Measurements from ENCODE around the gene TYR.

DNA sequence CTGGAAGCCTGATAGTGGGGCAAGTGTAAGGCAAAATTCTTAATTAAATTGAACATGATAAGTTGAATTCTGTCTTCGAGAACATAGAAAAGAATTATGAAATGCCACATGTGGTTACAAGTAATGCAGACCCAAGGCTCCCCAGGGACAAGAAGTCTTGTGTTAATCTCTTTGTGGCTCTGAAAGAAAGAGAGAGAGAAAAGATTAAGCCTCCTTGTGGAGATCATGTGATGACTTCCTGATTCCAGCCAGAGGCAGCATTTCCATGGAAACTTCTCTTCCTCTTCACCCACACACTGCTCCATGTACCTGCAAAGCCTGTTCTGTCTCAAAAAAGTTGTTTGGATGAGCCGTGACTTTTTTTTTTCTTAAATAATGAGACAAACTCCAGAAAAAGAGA is 1.9 kb upstream of the TYR start:
- TF ChIP-seq, protein P1, sequence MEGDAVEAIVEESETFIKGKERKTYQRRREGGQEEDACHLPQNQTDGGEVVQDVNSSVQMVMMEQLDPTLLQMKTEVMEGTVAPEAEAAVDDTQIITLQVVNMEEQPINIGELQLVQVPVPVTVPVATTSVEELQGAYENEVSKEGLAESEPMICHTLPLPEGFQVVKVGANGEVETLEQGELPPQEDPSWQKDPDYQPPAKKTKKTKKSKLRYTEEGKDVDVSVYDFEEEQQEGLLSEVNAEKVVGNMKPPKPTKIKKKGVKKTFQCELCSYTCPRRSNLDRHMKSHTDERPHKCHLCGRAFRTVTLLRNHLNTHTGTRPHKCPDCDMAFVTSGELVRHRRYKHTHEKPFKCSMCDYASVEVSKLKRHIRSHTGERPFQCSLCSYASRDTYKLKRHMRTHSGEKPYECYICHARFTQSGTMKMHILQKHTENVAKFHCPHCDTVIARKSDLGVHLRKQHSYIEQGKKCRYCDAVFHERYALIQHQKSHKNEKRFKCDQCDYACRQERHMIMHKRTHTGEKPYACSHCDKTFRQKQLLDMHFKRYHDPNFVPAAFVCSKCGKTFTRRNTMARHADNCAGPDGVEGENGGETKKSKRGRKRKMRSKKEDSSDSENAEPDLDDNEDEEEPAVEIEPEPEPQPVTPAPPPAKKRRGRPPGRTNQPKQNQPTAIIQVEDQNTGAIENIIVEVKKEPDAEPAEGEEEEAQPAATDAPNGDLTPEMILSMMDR (conservative IDR thresholded peaks at IDR 0.05) = no peak
- no peak for TF ChIP-seq EZH2 (IDR thresholded peaks at IDR 0.05; ENCODE audit: low read depth)

Data from PC-9 (cell line).